ENCODE results near the gene IL21R. TPM values are rescaled to one million over a fixed set of nuclear protein-coding genes. Genes with fewer than 3 reads are reported as not detected.

Gene IL21R
- total and polyA plus RNA-seq, 5 donors = 0.34 to 1.4 (median 0.81) TPM

DNA sequence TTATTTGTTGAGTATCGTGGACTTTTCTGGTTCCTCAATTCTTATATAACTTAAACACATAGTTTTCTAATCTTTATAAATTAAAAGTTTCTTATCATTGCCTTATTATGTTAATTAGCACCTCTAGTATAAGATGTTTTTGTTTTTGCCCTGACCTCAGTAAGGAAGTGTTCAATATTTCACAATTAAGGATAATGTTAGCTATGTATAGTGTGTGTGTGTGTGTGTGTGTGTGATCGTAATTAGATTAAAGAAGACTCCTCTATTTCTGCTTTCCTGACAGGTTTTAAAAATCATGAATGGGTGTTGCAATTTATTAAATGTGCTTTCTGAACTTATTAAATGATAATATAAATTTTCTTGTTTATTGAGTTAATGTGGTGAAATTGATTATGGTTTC, 12.0 kb downstream of the IL21R start:
- Histone ChIP-seq H3K27ac (ENCODE audit: low read length) (no peak overlapping the region), H3K27me3 (ENCODE audit: control insufficient read depth, insufficient read depth) (no peaks in the 10 kb centered on the region), H3K4me1 (ENCODE audit: control insufficient read depth, insufficient read depth, low read length) (no peaks in the 10 kb centered on the region), H3K9me3 (ENCODE audit: control insufficient read depth, low read length) (no peaks in the 10 kb centered on the region), H3K4me3 (ENCODE audit: low read length) (no peak overlapping the region)
- ATAC-seq = no peak
- 77% methylated on average over 2 of the region's 2 CpGs for WGBS
- no peak for DNase-seq
- intact Hi-C loops (cut with DNase I) = no loop called here

DNA sequence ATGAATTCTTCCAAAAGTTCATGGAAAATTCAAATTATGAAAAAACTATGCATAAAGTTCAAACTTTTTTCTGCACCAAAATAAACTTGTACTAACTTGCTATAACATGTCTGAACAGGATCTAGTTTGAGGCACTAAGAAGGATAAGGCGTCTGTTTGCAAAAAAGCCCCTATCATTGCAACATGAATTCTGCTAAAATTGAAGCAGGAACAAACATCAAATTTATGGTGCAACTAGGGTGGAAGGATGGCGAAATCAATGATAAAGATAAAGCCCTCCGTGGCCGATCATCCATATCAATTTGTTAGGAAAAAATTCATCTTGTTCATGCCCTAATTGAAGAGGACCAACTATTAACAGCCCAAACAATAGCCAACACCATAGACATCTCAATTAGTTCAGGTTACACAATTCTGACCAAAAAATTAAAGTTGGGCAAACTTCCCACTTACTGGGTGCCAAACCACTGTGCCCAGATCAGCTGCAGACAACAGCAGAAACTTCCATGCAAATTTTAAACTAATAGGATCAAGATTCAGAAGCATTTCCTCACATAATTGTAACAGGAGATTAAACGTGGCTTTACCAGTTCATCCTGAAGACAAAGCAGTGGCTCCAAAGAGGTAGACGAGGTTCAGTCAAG, 12.9 kb downstream of the IL21R start:
- Histone ChIP-seq H3K4me3 (ENCODE audit: low read length) (no peak overlapping the region), H3K27ac (ENCODE audit: low read length) (no peak overlapping the region), H3K27me3 (ENCODE audit: control insufficient read depth, insufficient read depth) (no peaks in the 10 kb centered on the region), H3K4me1 (ENCODE audit: control insufficient read depth, insufficient read depth, low read length) (no peaks in the 10 kb centered on the region), H3K9me3 (ENCODE audit: control insufficient read depth, low read length) (no peaks in the 10 kb centered on the region)
- 70% methylated on average over 6 of the region's 6 CpGs for WGBS
- DNase-seq (no peak), ATAC-seq (no peak)
- intact Hi-C loops (cut with DNase I) = no loop called here

DNA sequence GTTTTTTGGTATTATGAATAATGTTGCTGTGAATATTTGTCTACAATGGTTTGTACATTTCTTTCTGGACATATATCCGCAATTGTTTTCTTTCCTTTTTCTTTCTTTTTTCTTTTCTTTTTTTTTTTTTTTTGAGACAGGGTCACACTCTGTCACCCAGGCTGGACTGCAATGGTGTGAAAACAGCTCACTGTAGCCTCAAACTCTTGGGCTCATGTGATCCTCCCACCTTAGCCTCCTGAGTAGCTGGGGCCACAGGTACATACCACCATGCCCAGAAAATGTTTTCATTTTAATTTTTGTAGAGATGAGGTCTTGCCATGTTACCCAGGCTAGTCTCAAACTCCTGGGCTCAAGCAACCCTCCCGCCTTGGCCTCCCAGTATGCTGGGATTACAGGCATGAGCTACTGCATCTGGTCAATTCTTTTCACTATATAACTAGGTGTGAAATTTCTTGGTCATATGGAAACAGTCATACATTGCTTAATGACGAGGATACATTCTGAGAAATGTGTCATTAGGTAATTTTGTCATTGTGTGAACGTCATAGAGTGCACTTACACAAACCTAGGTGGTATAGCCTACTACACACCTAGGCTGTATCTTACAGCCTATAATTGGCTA, 15.2 kb downstream of the IL21R start:
- intact Hi-C loops (cut with DNase I) = no loop called here
- ATAC-seq (no peak), DNase-seq (no peak)

DNA sequence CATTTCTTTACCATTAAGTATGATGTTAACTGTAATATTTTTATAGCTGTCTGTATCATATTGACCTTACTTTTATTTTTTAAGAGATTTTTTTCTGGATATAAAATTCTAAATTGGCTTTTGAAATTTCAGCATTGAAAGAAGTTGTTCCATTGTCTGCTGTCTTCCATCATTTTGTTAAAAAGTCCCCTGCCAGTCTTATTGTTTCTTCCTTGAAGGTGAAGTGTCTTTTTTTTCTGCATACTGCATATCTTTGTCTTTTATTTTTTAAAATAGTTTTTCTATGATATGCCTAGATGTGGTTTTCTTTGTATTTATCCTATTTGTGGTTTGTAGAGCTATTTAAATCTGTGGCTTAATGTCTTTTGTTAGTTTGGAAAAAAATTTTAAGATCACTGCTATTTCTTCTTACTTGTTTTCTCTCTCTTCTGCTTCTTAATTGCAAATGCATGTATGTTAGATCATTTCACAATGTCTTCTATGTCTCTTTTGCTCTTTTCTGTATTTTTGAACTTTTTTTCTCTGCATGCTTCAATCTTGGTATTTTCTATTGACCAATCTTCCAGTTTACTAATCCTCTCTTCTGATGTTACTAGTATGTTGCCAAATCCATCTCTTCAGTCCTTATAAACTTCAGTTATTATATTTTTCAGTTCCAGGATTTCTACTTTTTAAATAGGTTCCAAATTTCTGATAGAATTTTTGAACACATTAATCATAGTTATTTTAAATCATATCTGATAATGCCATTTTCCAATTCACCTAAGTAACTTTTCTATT, 20.2 kb downstream of the IL21R start:
- no peaks in the 10 kb centered on the region for H3K4me1 ChIP-seq (ENCODE audit: control insufficient read depth, insufficient read depth, low read length)
- ATAC-seq (no peak), DNase-seq (no peak)
- intact Hi-C loops (cut with DNase I) = no loop called here
- no peaks in the 10 kb centered on the region for H3K9me3 ChIP-seq (ENCODE audit: control insufficient read depth, low read length)
- H3K27me3 ChIP-seq (ENCODE audit: control insufficient read depth, insufficient read depth) = no peaks in the 10 kb centered on the region
- no peak overlapping the region for H3K27ac ChIP-seq (ENCODE audit: low read length)
- no peak overlapping the region for H3K4me3 ChIP-seq (ENCODE audit: low read length)

More for the DNA sequence above, 15.2 kb downstream of the IL21R start:
- H3K9me3 ChIP-seq (ENCODE audit: control insufficient read depth, low read length) = no peaks in the 10 kb centered on the region
- H3K27ac ChIP-seq (ENCODE audit: low read length) = no peak overlapping the region
- H3K4me3 ChIP-seq (ENCODE audit: low read length) = no peak overlapping the region
- WGBS = 90% methylated on average over 4 of the region's 4 CpGs
- H3K4me1 ChIP-seq (ENCODE audit: control insufficient read depth, insufficient read depth, low read length) = no peaks in the 10 kb centered on the region
- no peaks in the 10 kb centered on the region for H3K27me3 ChIP-seq (ENCODE audit: control insufficient read depth, insufficient read depth)

DNA sequence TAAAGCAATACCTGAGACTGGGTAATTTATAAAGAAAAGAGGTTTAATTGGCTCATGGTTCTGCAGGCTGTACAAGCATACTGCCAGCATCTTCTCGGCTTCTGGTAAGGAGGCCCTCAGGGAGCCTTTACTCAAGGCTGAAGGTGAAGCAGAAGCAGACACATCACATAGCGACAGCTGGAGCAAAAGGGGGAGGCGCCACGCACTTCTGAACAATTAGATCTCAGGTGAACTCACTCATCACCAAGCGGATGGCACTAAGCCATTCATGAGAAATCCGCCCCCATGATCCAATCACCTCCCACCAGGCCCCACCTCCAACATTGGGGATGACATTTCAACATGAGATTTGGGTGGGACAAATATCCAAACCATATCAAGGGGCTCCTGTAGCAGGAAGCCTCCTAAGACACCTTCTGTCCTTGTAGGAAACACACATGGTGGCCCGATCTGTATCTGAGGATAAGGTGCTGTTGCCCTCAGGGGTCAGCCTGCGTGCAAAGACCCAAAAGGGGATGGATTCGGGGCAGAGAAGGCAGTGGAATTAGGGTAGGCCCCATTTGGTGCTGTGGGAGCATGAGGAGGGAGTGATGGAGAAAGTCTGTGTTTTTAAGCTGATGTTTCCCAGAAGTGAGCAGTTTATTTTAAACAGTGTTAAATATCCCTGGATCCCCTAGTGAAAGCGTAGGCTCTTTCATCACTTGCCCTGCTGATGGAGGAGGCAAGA, 23.0 kb downstream of the IL21R start:
- intact Hi-C loops (cut with DNase I) = no loop called here
- Histone ChIP-seq H3K27ac (ENCODE audit: low read length) (no peak overlapping the region), H3K27me3 (ENCODE audit: control insufficient read depth, insufficient read depth) (no peaks in the 10 kb centered on the region), H3K4me3 (ENCODE audit: low read length) (no peak overlapping the region), H3K9me3 (ENCODE audit: control insufficient read depth, low read length) (no peaks in the 10 kb centered on the region), H3K4me1 (ENCODE audit: control insufficient read depth, insufficient read depth, low read length) (no peaks in the 10 kb centered on the region)
- 93% methylated on average over 10 of the region's 10 CpGs for WGBS
- ATAC-seq (no peak), DNase-seq (no peak)

DNA sequence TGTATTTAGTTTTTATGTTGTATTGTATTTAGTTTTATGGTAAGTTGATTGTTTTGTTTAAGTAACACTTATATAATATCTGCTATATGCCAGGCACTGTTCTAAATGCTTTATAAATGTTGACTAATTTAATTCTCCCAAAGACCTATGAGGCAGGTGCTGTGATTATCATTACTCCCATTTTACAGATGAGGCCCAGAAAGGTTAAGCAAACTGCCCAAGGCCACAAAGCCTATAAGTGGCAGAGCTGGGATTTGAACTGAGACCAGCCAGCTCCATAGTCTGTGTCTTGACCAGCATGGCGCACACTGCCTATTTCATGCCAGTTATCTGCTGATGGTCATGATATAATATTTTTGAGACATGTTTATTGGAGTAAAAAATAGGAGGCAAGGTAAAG, 24.0 kb downstream of the IL21R start:
- intact Hi-C loops (cut with DNase I) = no loop called here
- WGBS = 94% methylated on average over 1 of the region's 1 CpG
- Histone ChIP-seq H3K27ac (ENCODE audit: low read length) (no peak overlapping the region), H3K4me3 (ENCODE audit: low read length) (no peak overlapping the region), H3K9me3 (ENCODE audit: control insufficient read depth, low read length) (no peaks in the 10 kb centered on the region), H3K4me1 (ENCODE audit: control insufficient read depth, insufficient read depth, low read length) (no peaks in the 10 kb centered on the region), H3K27me3 (ENCODE audit: control insufficient read depth, insufficient read depth) (no peaks in the 10 kb centered on the region)
- ATAC-seq (no peak), DNase-seq (no peak)

DNA sequence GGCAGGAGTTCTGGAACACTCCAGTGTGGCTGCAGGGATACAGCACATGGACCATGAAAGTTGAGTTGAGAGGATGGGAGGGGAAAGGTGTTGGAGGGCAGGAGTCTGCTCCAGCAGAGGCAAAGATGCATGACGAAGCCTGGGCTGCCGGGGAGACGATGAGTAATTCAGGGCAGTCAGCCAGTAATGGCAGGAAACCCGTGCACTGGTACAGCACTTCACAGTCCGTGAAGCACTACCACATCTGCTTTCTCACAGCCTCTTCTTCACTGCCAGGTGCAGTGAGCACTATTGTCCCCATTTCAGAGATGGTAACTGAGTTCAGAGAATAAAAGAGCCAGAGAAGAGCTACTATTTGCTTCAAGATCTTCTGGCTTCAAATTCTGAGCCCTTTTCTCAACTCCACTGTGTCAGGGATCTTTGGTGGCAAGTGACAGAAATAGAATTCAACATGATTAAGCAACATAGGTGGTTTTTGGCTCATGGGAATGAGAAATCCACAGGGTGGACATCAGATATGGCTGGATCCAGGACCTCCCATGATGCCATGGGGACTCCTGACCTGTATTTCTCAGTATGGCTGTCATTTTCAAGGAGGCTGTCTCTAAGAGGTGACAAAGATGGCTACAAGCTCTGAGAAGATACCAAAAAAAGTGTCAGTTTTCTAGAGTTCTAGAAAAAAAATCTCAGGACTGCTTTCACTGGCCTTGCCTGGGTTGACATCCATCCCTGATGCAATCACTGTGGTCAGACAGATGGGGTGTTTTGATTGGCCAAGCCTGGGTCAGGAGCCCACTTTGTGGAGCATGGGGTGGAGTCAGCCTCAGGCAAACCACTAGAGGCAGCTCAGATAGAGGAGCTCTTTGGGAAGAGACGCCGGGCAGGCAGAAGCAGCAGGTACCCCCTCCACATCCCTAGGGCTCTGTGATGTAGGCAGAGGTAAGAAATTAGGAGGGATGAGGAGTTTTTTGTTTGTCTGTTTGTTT, 24.7 kb downstream of the IL21R start:
- no peak overlapping the region for H3K4me3 ChIP-seq (ENCODE audit: low read length)
- no peak overlapping the region for H3K27ac ChIP-seq (ENCODE audit: low read length)
- no peaks in the 10 kb centered on the region for H3K4me1 ChIP-seq (ENCODE audit: control insufficient read depth, insufficient read depth, low read length)
- H3K9me3 ChIP-seq (ENCODE audit: control insufficient read depth, low read length) = no peaks in the 10 kb centered on the region
- no peaks in the 10 kb centered on the region for H3K27me3 ChIP-seq (ENCODE audit: control insufficient read depth, insufficient read depth)
- WGBS = 34% methylated on average over 7 of the region's 7 CpGs
- DNase-seq (peak in 1 of 3 donors; percentile 51), ATAC-seq (peak; percentile 54 to 63)
- intact Hi-C loops (cut with DNase I) = no loop called here

DNA sequence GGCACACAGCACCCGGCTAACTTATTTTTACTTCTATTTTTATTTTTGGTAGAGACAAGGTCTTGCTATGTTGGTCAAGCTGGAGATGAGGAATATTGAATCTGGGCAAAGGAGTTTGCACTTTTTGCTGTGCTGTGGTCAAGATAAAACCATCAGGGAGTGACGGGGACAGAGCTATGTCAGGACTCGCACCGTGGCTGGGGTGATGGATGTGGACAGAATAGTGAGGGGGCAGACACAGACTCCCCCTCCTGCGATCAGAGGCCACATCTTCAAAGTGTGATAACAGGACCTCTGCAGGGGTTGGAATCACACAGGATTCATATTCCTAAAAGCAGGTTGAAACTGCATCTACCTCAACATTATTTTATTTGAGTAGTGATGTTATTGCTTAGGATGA, 25.6 kb downstream of the IL21R start:
- 71% methylated on average over 5 of the region's 5 CpGs for WGBS
- no peaks in the 10 kb centered on the region for H3K4me1 ChIP-seq (ENCODE audit: control insufficient read depth, insufficient read depth, low read length)
- intact Hi-C loops (cut with DNase I) = no loop called here

DNA sequence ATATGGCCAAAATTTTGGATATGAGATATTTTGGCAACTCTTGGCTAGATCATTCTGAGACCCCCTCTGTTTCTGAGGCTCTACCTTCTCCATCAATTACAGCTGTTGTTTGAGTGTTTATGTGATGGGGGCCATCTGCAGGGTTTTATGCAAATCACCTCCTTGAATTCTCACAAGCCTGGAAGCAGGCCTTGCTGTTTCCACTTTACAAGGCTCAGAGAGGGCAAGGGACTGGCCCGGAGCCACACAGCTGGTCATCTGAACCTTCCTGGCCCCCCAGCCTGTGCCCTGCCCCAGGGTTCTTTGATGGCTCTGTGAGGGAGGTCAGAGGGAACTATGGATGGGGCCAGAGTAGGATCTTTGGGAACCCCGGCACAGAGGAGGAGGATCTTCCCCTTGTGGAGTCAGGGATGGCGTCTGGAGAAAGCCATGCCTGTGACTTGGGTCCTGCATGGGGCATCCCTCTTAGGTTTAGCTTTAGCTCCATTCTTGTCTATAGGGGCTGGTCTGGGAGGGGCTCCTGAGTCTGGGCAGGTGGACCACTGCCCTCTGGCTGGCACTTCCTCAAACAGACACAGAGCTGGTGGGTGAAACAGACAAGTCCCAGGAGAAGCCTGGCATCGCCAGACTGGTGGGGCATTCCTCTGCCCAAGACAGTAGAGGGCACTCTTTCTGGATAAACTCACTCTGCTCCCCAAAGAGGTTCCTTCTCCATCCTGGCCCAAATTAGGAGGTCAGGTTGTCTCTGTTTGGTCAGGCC, 26.2 kb downstream of the IL21R start:
- ATAC-seq = no peak
- intact Hi-C loops (cut with DNase I) = no loop called here
- H3K4me3 ChIP-seq (ENCODE audit: low read length) = no peak overlapping the region
- H3K27ac ChIP-seq (ENCODE audit: low read length) = no peak overlapping the region
- no peaks in the 10 kb centered on the region for H3K27me3 ChIP-seq (ENCODE audit: control insufficient read depth, insufficient read depth)
- H3K4me1 ChIP-seq (ENCODE audit: control insufficient read depth, insufficient read depth, low read length) = no peaks in the 10 kb centered on the region
- DNase-seq = no peak
- H3K9me3 ChIP-seq (ENCODE audit: control insufficient read depth, low read length) = no peaks in the 10 kb centered on the region
- WGBS = 87% methylated on average over 4 of the region's 4 CpGs

More for the DNA sequence above, 25.6 kb downstream of the IL21R start:
- Histone ChIP-seq H3K27me3 (ENCODE audit: control insufficient read depth, insufficient read depth) (no peaks in the 10 kb centered on the region), H3K4me3 (ENCODE audit: low read length) (no peak overlapping the region), H3K27ac (ENCODE audit: low read length) (no peak overlapping the region), H3K9me3 (ENCODE audit: control insufficient read depth, low read length) (no peaks in the 10 kb centered on the region)
- ATAC-seq (no peak), DNase-seq (no peak)

All from right cardiac atrium (tissue), 5 donors.